NCI-H82 treated with DMSO at 0.1 percent for 48 hours (cell line): ENCODE data around the gene CCDC8.
A peak's percentile ranks its signal among the peaks of the same experiment; 100 is the strongest.
"Not testable (repeated sequence)": the region's sequence is repeated elsewhere in the genome, so short reads cannot be mapped to it uniquely, and the experiment has no call there.

Experiments
- DNase-seq: peaks from one replicate; lab custom pipeline; 2025; ENCODE audit not compliant: unreplicated experiment; lab: John Stamatoyannopoulos, UW

The CCDC8 gene, protein sequence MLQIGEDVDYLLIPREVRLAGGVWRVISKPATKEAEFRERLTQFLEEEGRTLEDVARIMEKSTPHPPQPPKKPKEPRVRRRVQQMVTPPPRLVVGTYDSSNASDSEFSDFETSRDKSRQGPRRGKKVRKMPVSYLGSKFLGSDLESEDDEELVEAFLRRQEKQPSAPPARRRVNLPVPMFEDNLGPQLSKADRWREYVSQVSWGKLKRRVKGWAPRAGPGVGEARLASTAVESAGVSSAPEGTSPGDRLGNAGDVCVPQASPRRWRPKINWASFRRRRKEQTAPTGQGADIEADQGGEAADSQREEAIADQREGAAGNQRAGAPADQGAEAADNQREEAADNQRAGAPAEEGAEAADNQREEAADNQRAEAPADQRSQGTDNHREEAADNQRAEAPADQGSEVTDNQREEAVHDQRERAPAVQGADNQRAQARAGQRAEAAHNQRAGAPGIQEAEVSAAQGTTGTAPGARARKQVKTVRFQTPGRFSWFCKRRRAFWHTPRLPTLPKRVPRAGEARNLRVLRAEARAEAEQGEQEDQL

GRCh38 chr19:46413262-46414031 is at the start of gene CCDC8:
Gene CCDC8, minus strand, starts transcription at chr19:46413564. Its CDS starts 754 bp downstream, at chr19:46412810.
- peak; percentile 44 for DNase-seq

- DNase-seq = no peak
These were observed 48.2 kb upstream of the CCDC8 start for GRCh38 chr19:46461537-46461936.

DNA sequence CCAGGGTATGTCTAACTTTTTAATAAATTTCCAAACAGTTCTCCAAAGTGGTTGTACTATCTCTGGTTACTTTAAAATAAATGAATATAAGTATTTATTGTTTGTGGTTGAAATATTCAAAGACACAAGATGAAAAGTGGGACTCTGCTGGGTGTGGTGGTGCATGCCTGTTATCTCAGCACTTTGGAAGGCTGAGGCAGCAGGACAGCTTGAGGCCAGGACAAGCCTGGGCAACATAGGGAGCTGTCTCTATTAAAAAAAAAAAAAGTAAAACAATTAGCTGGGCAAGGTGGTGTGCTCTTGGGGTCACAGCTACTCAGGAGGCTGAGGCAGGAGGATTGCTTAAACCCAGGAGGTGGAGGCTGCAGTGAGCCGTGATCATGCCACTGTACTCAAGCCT is 47.6 kb upstream of the CCDC8 start:
- no peak for DNase-seq

GRCh38 chr19:46460055-46460454 is 46.7 kb upstream of the CCDC8 start:
- no peak for DNase-seq

DNA sequence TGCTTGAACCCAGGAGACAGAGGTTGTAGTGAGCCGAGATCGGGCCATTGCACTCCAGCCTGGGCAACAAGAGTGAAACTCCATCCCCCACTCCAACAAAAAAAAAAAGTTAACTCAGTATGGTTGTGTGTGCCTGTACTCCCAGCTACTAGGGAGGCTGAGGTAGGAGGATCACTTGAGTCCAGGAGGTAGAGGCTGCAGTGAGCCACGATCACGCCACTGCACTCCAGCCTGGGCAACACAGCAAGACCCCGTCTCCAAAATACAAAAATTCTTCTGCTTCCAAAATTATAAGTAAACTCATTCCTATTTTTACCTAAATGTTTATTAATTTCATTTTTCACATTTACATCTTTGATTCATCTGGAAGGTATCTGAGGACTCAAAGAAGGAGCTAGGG is 43.6 kb upstream of the CCDC8 start:
- DNase-seq = no peak

DNA sequence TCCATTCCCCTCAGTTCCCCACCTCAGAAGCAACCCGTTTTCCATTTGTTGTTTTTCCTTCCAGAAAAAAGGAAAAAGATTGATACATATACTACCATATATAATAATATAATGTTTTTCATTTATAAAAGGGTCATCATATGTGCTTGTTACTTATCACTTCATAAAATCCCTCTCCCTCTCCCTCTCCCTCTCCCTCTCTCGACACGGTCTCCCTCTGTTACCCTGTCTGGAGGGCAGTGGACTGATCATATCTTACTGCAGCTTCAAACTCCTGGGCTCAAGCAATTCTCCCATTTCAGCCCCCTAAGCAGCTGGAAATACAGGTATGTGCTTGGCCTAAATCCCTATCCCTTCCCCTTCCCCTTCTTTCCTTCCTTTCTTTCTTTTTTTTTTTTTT is 40.9 kb upstream of the CCDC8 start:
- no peak for DNase-seq

DNA sequence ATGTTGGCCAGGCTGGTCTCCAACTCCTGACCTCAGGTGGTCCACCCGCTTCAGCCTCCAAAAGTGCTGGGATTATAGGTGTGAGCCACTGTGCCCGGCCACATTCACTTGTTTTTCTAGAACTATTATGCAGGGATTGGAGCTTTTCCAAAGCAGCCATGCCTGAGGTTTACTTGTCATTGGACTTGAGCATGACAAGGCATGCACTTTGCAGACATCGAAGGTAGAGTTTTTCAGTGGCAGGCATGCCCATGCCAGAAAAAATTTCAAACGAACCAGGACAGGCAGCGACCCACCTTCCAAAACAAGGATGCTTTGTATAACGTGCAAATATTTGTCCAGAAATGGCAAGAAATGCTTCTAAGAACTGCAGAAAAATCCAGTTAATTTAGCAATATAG is 40.3 kb upstream of the CCDC8 start:
- DNase-seq = no peak

GRCh38 chr19:46452186-46452585 is 38.8 kb upstream of the CCDC8 start:
- DNase-seq = no peak

GRCh38 chr19:46451352-46451751 is 38.0 kb upstream of the CCDC8 start:
- peak; percentile 31 for DNase-seq

- DNase-seq = no peak
These were observed 37.4 kb upstream of the CCDC8 start for GRCh38 chr19:46450737-46451136.

- DNase-seq = no peak
These were observed 35.9 kb upstream of the CCDC8 start for GRCh38 chr19:46449228-46449627.

DNA sequence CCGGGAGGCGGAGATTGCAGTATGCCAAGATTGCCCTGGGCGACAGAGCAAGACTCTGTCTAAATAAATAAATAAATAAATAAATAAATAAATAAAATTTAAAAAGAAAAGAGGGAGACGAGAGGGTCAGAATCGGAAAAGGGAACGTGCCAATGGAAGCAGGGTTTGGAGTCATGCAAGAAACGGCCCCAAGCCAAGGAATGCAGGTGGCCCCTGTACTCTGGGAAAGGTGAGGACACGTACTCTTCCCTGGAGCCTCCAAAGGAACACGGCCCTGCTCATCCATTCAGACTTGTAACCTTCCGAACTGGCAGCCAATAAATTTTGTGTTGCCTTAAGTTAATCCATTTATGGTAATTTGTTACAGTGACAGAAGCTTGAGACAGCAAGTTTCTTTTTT is 35.2 kb upstream of the CCDC8 start:
- DNase-seq = no peak

DNA sequence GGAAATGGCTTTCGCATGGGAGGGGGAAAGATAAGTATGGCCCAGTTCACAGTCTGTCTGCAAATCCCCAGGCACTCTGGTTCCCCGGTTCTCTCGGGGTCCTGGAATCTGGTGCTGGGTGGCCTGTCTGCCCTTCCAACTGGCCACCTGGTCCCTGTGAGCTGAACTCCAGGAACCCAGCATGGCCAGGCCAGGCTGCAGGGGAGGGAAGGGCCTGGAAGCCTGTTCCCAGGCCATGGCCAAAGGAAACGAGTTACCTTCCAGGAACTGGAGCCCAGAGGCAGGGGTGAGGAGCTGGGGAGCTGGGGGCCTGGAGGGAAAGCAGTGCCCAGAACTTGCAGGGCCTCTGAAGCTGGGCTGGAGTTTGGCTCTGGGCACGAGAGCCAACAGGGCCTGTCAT is 34.5 kb upstream of the CCDC8 start:
- no peak for DNase-seq

DNA sequence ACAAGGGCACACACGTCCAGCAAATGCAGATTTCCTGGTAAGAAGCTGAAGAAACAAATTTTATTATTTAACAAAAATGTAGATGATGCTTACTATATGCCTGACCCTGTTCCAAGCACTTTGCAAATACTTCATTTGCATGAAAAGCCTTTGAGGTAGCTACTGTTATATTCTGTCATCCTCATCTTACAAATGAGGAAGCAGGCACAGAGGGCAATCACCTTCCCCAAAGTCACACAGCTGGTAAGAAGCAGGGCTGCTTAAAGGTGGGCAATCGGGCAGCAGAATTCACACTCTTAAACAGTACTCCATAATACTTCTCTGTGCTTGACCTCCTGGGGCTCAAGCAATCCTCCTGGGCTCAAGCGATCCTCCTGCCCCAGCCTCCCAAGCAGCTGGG is 33.6 kb upstream of the CCDC8 start:
- DNase-seq = no peak

- DNase-seq = no peak
These were observed 32.7 kb upstream of the CCDC8 start for GRCh38 chr19:46446021-46446420.

DNA sequence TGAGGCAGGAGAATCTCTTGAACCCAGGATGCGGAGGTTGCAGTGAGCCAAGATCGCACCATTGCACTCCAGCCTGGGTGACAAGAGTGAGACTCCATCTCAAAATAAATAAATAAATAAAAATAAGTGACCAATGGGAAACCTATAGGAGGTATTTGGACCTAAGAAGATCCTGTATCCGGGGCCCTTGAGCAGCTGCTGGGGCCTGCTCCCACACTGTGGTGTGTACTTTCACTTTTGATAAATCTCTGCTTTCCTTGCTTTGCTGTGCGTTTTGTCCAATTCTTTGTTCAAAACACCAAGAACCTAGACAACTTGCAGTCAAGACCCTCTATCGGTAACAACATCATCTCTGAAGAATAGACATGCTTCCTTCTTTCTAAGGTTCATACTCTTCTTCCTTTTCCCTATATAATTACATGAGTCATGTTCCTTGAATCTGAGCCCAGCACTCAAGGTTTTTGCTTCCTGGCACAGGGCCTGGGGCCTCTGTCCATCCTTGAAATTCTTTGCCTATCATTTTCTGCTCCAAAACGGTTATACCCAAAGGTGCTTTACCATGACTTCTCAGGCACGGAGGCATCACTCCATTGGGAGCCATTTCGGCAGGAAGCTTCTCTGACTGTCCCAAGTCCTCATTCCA is 29.6 kb upstream of the CCDC8 start:
- no peak for DNase-seq

GRCh38 chr19:46441866-46442265 is 28.5 kb upstream of the CCDC8 start:
- no peak for DNase-seq

GRCh38 chr19:46435689-46436088 is 22.3 kb upstream of the CCDC8 start:
- not testable (repeated sequence) for DNase-seq

GRCh38 chr19:46435009-46435408 is 21.6 kb upstream of the CCDC8 start:
- no peak for DNase-seq

GRCh38 chr19:46433470-46433869 is 20.1 kb upstream of the CCDC8 start:
- not testable (repeated sequence) for DNase-seq

DNA sequence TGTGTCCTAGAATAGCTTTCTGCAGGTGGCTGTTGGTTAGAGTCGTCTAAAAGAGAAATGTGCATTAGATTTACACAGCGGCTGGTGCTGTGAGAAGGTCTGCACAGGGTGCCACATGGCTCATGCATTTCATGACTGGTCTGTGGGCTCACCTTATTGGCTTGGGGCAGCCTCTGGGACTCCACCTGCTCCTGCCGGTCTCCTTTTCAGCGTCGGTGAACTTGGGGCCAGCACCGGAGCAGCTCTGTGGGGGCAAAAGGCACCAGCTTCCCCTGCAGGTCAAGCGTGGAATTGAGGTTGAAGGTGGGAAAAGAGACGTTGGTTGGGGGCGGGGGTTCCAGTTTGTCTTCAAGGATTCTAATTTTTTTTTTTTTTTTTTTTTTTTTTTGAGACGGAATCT is 18.5 kb upstream of the CCDC8 start:
- no peak for DNase-seq

- DNase-seq = peak; percentile 97
These were observed 16.6 kb upstream of the CCDC8 start for GRCh38 chr19:46429999-46430398.
